SK-N-DZ (cell line): ENCODE results near the gene GRM8.

Experiments used
- DNase-seq: peaks from one replicate; pipeline ENCODE4 v3.0.0-alpha.2; 2015; ENCODE audit warnings: low spot score

The GRM8 gene

GRCh38 chr7:126818393-126819196, 434.1 kb downstream of the GRM8 start:
- no peak for DNase-seq

- peak; percentile 28 for DNase-seq
These were observed 443.6 kb downstream of the GRM8 start for GRCh38 chr7:126809188-126809587.

- no peak for DNase-seq
These were observed 446.1 kb downstream of the GRM8 start for GRCh38 chr7:126806614-126807013.

GRCh38 chr7:126805351-126805750, 447.4 kb downstream of the GRM8 start:
- DNase-seq = no peak

GRCh38 chr7:126804604-126805003, 448.1 kb downstream of the GRM8 start:
- no peak for DNase-seq

- peak; percentile 91 for DNase-seq
These were observed 448.8 kb downstream of the GRM8 start for GRCh38 chr7:126803990-126804389.

- DNase-seq = peak; percentile 85
These were observed 449.6 kb downstream of the GRM8 start for GRCh38 chr7:126803060-126803665.

- DNase-seq = no peak
These were observed 451.0 kb downstream of the GRM8 start for GRCh38 chr7:126801733-126802132.

- DNase-seq = no peak
These were observed 453.2 kb downstream of the GRM8 start for GRCh38 chr7:126799541-126799940.

- no peak for DNase-seq
These were observed 460.2 kb downstream of the GRM8 start for GRCh38 chr7:126792521-126792920.

- DNase-seq = no peak
These were observed 461.4 kb downstream of the GRM8 start for GRCh38 chr7:126791306-126791705.

- no peak for DNase-seq
These were observed 462.0 kb downstream of the GRM8 start for GRCh38 chr7:126790763-126791162.

GRCh38 chr7:126783613-126784012, 469.1 kb downstream of the GRM8 start:
- DNase-seq = peak; percentile 82

- no peak for DNase-seq
These were observed 471.7 kb downstream of the GRM8 start for GRCh38 chr7:126780993-126781392.

GRCh38 chr7:126778101-126778500, 474.6 kb downstream of the GRM8 start:
- DNase-seq = peak; percentile 5

- DNase-seq = no peak
These were observed 476.2 kb downstream of the GRM8 start for GRCh38 chr7:126776498-126776897.

GRCh38 chr7:126774077-126774476, 478.7 kb downstream of the GRM8 start:
- DNase-seq = no peak

GRCh38 chr7:126768836-126769235, 483.9 kb downstream of the GRM8 start:
- no peak for DNase-seq

GRCh38 chr7:126760914-126761577, 491.7 kb downstream of the GRM8 start:
- DNase-seq = no peak

- no peak for DNase-seq
These were observed 497.4 kb downstream of the GRM8 start for GRCh38 chr7:126755381-126755780.

GRCh38 chr7:126750207-126750911, 502.4 kb downstream of the GRM8 start:
- no peak for DNase-seq

GRCh38 chr7:126728967-126729366, 523.8 kb downstream of the GRM8 start:
- DNase-seq = no peak
